CD4-positive, alpha-beta T cell treated with Interleukin-1 beta for 1 hour (primary cell): ENCODE data around the gene GJB5.

Source experiments
- DNase-seq, 2 donors: peaks; one replicate each; pipeline ENCODE4 v3.0.0-alpha.2; 2020 to 2022

Gene GJB5

DNA sequence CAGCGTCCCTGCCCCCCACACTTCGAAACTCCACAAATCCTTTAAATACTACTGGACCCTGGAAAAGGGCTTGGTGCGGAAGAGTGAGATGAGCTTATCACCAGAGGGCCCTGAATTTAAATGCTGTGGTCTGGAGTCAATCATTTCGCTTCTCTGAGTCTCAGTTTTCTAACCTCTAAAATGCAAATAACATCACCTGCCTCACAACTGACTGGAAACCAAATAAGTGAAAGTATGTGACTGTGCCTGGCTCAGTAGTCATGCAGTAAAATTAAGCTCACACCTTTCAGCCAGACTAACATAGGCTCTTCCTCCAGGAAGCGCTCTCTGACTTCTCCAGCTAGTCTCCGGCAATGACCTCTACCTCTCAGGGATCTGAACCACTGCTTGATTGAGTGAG lies 42.1 kb downstream of the GJB5 start:
- DNase-seq: no peak

DNA sequence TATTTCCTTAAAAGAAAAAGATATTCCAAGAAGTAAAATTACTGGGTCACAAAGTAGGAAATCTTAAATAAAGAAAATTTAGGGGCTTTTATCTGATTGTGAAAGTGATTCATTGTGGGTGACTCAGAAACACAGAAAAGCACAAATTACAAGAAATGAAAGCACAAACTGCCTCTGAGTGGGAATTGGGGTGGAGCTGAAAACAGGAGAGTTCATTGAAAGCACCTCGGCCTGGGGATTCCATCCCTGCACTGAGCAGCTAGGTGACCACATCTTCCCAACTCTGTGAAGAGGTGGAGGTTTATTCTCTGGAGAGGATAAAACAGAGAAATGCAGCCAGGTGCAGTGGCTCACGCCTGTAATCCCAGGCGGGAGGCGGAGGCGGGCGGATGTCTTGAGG lies 45.4 kb downstream of the GJB5 start:
- no peak for DNase-seq

GRCh38 chr1:34803770-34804169 lies 48.9 kb downstream of the GJB5 start:
- DNase-seq: no peak

DNA sequence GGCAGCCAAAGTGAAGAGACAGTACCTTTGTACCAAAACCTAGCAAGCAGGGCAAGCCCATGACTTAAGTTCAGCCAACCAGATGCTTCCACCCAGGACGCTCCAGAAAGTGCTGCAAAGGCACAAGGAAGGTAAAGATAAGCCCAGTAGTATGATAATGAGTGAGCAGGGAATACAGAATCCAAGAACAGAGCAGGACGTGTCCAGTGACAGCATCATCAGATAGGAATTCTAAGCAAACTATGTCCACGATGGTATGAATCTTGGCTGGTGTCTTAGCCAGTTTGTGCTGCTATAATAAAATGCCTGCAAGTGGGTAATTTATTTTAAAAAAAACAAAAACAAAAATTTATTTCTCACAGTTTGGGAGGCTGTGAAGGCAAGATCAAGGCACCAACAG lies 51.5 kb downstream of the GJB5 start:
- DNase-seq: no peak
